Measurements from ENCODE around the gene SERF2. TPM values are rescaled to one million over a fixed set of nuclear protein-coding genes. Genes with fewer than 3 reads are reported as not detected.
A peak's percentile ranks its signal among the peaks of the same experiment; 100 is the strongest.

The SERF2 gene
- total and polyA plus RNA-seq, 2 of the 13 experiments (the other 11 are each of a cell fraction or from before 2014, with no cell fraction given) = 811 to 1,257 TPM

GRCh38 chr15:43775411-43775965, 16.6 kb upstream of the SERF2 start (continued):
- TF ChIP-seq, protein P1, sequence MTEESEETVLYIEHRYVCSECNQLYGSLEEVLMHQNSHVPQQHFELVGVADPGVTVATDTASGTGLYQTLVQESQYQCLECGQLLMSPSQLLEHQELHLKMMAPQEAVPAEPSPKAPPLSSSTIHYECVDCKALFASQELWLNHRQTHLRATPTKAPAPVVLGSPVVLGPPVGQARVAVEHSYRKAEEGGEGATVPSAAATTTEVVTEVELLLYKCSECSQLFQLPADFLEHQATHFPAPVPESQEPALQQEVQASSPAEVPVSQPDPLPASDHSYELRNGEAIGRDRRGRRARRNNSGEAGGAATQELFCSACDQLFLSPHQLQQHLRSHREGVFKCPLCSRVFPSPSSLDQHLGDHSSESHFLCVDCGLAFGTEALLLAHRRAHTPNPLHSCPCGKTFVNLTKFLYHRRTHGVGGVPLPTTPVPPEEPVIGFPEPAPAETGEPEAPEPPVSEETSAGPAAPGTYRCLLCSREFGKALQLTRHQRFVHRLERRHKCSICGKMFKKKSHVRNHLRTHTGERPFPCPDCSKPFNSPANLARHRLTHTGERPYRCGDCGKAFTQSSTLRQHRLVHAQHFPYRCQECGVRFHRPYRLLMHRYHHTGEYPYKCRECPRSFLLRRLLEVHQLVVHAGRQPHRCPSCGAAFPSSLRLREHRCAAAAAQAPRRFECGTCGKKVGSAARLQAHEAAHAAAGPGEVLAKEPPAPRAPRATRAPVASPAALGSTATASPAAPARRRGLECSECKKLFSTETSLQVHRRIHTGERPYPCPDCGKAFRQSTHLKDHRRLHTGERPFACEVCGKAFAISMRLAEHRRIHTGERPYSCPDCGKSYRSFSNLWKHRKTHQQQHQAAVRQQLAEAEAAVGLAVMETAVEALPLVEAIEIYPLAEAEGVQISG (CRISPR knock-in tag; IDR thresholded peaks at IDR 0.05) = peak; percentile 62
- TF ChIP-seq GATAD1 (CRISPR knock-in tag; IDR thresholded peaks at IDR 0.05) (peak; percentile 51; the same call in 1 of the 2 replicates), HDAC1 (CRISPR knock-in tag; IDR thresholded peaks at IDR 0.05) (peak; percentile 11; the same call in 1 of the 2 replicates), MYC (CRISPR knock-in tag; IDR thresholded peaks at IDR 0.05; ENCODE audit: borderline replicate concordance) (peak; percentile 86), TGIF2 (CRISPR knock-in tag; IDR thresholded peaks at IDR 0.05) (0 out of 2 replicates have a peak, but pooled peaks have one; percentile 31), GATAD2A (CRISPR knock-in tag; IDR thresholded peaks at IDR 0.05) (peak; percentile 37; the same call in 1 of the 2 replicates), ZNF263 (CRISPR knock-in tag; IDR thresholded peaks at IDR 0.05) (peak; percentile 77), ZNF512B (CRISPR knock-in tag; IDR thresholded peaks at IDR 0.05; ENCODE audit: borderline replicate concordance) (0 out of 2 replicates have a peak, but pooled peaks have one; percentile 68), ZNF224 (CRISPR knock-in tag; IDR thresholded peaks at IDR 0.05) (peak; percentile 36; the same call in 1 of the 2 replicates), FOSL2 (CRISPR knock-in tag; IDR thresholded peaks at IDR 0.05) (peak; percentile 48; the same call in 1 of the 2 replicates), BCL6 (CRISPR knock-in tag; IDR thresholded peaks at IDR 0.05) (0 out of 2 replicates have a peak, but pooled peaks have one; percentile 23), SIN3A (IDR thresholded peaks at IDR 0.05; ENCODE audit: borderline replicate concordance, low read depth, low read length) (peak; percentile 41; the same call in 1 of the 2 replicates), ZNF652 (CRISPR knock-in tag; IDR thresholded peaks at IDR 0.05; ENCODE audit: borderline replicate concordance, low read depth) (0 out of 2 replicates have a peak, but pooled peaks have one; percentile 23), ZFAT (CRISPR knock-in tag; conservative IDR thresholded peaks at IDR 0.05) (no peak), KMT2A (CRISPR knock-in tag; IDR thresholded peaks at IDR 0.05) (no peak), HDAC2 (CRISPR knock-in tag; IDR thresholded peaks at IDR 0.05) (peak; percentile 47; the same call in 1 of the 2 replicates), NFKBIZ (CRISPR knock-in tag; IDR thresholded peaks at IDR 0.05) (no peak), ZNF143 (CRISPR knock-in tag; IDR thresholded peaks at IDR 0.05) (peak; percentile 78), SAP130 (CRISPR knock-in tag; IDR thresholded peaks at IDR 0.05; ENCODE audit: low read depth) (peak; percentile 83), ZMYM4 (CRISPR knock-in tag; IDR thresholded peaks at IDR 0.05) (no peak; the same call in 1 of the 2 replicates)
- TF ChIP-seq, protein P2, sequence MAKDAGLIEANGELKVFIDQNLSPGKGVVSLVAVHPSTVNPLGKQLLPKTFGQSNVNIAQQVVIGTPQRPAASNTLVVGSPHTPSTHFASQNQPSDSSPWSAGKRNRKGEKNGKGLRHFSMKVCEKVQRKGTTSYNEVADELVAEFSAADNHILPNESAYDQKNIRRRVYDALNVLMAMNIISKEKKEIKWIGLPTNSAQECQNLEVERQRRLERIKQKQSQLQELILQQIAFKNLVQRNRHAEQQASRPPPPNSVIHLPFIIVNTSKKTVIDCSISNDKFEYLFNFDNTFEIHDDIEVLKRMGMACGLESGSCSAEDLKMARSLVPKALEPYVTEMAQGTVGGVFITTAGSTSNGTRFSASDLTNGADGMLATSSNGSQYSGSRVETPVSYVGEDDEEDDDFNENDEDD (CRISPR knock-in tag; IDR thresholded peaks at IDR 0.05; ENCODE audit: borderline replicate concordance) = peak; percentile 63; the same call in 1 of the 2 replicates
- TF ChIP-seq, protein P3, sequence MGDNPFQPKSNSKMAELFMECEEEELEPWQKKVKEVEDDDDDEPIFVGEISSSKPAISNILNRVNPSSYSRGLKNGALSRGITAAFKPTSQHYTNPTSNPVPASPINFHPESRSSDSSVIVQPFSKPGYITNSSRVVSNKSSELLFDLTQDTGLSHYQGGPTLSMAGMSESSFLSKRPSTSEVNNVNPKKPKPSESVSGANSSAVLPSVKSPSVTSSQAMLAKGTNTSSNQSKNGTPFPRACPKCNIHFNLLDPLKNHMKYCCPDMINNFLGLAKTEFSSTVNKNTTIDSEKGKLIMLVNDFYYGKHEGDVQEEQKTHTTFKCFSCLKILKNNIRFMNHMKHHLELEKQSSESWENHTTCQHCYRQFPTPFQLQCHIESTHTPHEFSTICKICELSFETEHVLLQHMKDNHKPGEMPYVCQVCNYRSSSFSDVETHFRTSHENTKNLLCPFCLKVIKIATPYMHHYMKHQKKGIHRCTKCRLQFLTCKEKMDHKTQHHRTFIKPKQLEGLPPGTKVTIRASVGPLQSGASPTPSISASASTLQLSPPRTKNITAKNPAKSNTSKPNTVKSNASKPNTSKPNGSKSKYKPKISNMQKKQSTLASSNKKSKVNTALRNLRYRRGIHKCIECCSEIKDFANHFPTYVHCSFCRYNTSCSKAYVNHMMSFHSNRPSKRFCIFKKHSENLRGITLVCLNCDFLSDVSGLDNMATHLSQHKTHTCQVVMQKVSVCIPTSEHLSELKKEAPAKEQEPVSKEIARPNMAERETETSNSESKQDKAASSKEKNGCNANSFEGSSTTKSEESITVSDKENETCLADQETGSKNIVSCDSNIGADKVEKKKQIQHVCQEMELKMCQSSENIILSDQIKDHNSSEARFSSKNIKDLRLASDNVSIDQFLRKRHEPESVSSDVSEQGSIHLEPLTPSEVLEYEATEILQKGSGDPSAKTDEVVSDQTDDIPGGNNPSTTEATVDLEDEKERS (CRISPR knock-in tag; IDR thresholded peaks at IDR 0.05) = 0 out of 2 replicates have a peak, but pooled peaks have one; percentile 10

Measured in HepG2 (cell line).